HEK293 (cell line): ENCODE measurements around the gene PHLDB2.
A peak's percentile ranks its signal among the peaks of the same experiment; 100 is the strongest.

ENCODE experiments used
- CTCF ChIA-PET: fragments of 350-600 bp; formaldehyde crosslinking; extraction: SDS; loops from one replicate; lab custom pipeline; 2021; ENCODE audit warnings: antibody characterized with exemption; lab: Yijun Ruan, JAX
- POLR2A ChIA-PET: fragments of 300-600 bp; formaldehyde crosslinking; extraction: SDS; loops from one replicate; lab custom pipeline; 2020; ENCODE audit warnings: antibody characterized with exemption, inconsistent platforms; lab: Yijun Ruan, JAX
- H3K27ac ChIP-seq: fragments of 200-500 bp; sonication (Bioruptor generic); 2 replicates; pipeline ENCODE4 v1.5.1; 2014; ENCODE audit warnings: low read depth, low read length, control low read depth, inconsistent platforms; ENCODE audit errors: extremely low read depth
- H3K36me3 ChIP-seq, 2 experiments: fragments of 200-500 bp in 1 of 2; sonication (Bioruptor generic) in 1 of 2; 1 replicate in 1 of 2; 2 replicates in 1 of 2; pipeline ENCODE4 v1.5.1; 2014 to 2017; ENCODE audit warnings: inconsistent platforms in 2 of 2, low read length in 2 of 2; ENCODE audit not compliant: control insufficient read depth in 2 of 2, insufficient read depth in 1 of 2
- H3K4me1 ChIP-seq: fragments of 200-500 bp; sonication (Bioruptor generic); 2 replicates; pipeline ENCODE4 v1.5.1; 2014; ENCODE audit warnings: mild to moderate bottlenecking, low read length, inconsistent platforms; ENCODE audit not compliant: control insufficient read depth, insufficient read depth
- H3K4me3 ChIP-seq: 2 replicates; pipeline ENCODE4 v1.5.1; 2011; ENCODE audit warnings: low read depth, mild to moderate bottlenecking, control low read depth, low read length, moderate library complexity
- H3K9me3 ChIP-seq: fragments of 200-500 bp; sonication (Bioruptor generic); 2 replicates; pipeline ENCODE4 v1.5.1; 2014; ENCODE audit warnings: low read depth, low read length, inconsistent platforms; ENCODE audit not compliant: control insufficient read depth, insufficient read depth
- ATF2 ChIP-seq: fragments of 450-650 bp; formaldehyde crosslinking; IDR thresholded peaks from 2 replicates; pipeline ENCODE4 v1.5.1; 2016; ENCODE audit warnings: missing biosample characterization, missing genetic modification characterization, low read depth
- BCL11A ChIP-seq: fragments of 450-650 bp; formaldehyde crosslinking; IDR thresholded peaks from 2 replicates; pipeline ENCODE4 v1.5.1; 2016; ENCODE audit warnings: low read depth, missing biosample characterization, missing genetic modification characterization
- FEZF1 ChIP-seq: fragments of 450-650 bp; formaldehyde crosslinking; IDR thresholded peaks from 2 replicates; pipeline ENCODE4 v1.5.1; 2016; ENCODE audit warnings: missing biosample characterization, missing genetic modification characterization
- GFI1B ChIP-seq: fragments of 450-650 bp; formaldehyde crosslinking; IDR thresholded peaks from 2 replicates; pipeline ENCODE4 v1.5.1; 2016; ENCODE audit warnings: missing biosample characterization, missing genetic modification characterization
- HOXD13 ChIP-seq: sonication (generic); formaldehyde crosslinking; IDR thresholded peaks from 2 replicates; pipeline ENCODE4 v1.8.0; 2022; ENCODE audit warnings: missing genetic modification reagents, borderline replicate concordance
- KLF10 ChIP-seq: fragments of 450-650 bp; IDR thresholded peaks from 2 replicates; pipeline ENCODE4 v1.5.1; 2018; ENCODE audit warnings: missing biosample characterization, mild to moderate bottlenecking, missing genetic modification characterization
- PRDM10 ChIP-seq: fragments of 450-650 bp; formaldehyde crosslinking; IDR thresholded peaks from 2 replicates; pipeline ENCODE4 v1.5.1; 2016; ENCODE audit warnings: missing biosample characterization, missing genetic modification characterization
- REST ChIP-seq: fragments of 450-650 bp; formaldehyde crosslinking; IDR thresholded peaks from 2 replicates; pipeline ENCODE4 v1.5.1; 2016; ENCODE audit warnings: missing biosample characterization, missing genetic modification characterization
- SP7 ChIP-seq: fragments of 450-650 bp; formaldehyde crosslinking; IDR thresholded peaks from 2 replicates; pipeline ENCODE4 v1.5.1; 2016; ENCODE audit warnings: missing biosample characterization, missing genetic modification characterization
- ZBTB21 ChIP-seq: fragments of 450-650 bp; formaldehyde crosslinking; IDR thresholded peaks from 2 replicates; pipeline ENCODE4 v1.5.1; 2017; ENCODE audit warnings: missing biosample characterization, missing genetic modification characterization
- ZFP37 ChIP-seq: fragments of 450-650 bp; formaldehyde crosslinking; IDR thresholded peaks from 2 replicates; pipeline ENCODE4 v1.5.1; 2016; ENCODE audit warnings: missing biosample characterization, missing genetic modification characterization
- ZFP69B ChIP-seq: fragments of 450-650 bp; formaldehyde crosslinking; IDR thresholded peaks from 2 replicates; pipeline ENCODE4 v1.5.1; 2016; ENCODE audit warnings: missing biosample characterization, missing genetic modification characterization
- ZNF112 ChIP-seq: fragments of 450-650 bp; formaldehyde crosslinking; IDR thresholded peaks from 2 replicates; pipeline ENCODE4 v1.5.0; 2017; ENCODE audit warnings: missing biosample characterization, missing genetic modification characterization
- ZNF239 ChIP-seq: fragments of 450-650 bp; formaldehyde crosslinking; IDR thresholded peaks from 2 replicates; pipeline ENCODE4 v1.5.1; 2016; ENCODE audit warnings: missing biosample characterization, missing genetic modification characterization
- ZNF274 ChIP-seq, 2 experiments: fragments of 200-500 bp in 1 of 2; fragments of 450-650 bp in 1 of 2; sonication (Bioruptor generic) in 1 of 2; formaldehyde crosslinking in 1 of 2; IDR thresholded peaks; 2 replicates each; pipeline versions ENCODE4 v1.5.1 to v1.6.1; 2014 to 2016; ENCODE audit warnings: borderline replicate concordance in 1 of 2, inconsistent platforms in 1 of 2, low read length in 1 of 2, missing biosample characterization in 1 of 2, missing genetic modification characterization in 1 of 2
- ZNF280D ChIP-seq: fragments of 450-650 bp; formaldehyde crosslinking; IDR thresholded peaks from 2 replicates; pipeline ENCODE4 v1.5.1; 2016; ENCODE audit warnings: missing biosample characterization, missing genetic modification characterization
- ZNF311 ChIP-seq: fragments of 450-650 bp; formaldehyde crosslinking; IDR thresholded peaks from 2 replicates; pipeline ENCODE4 v1.5.1; 2017; ENCODE audit warnings: missing biosample characterization, missing genetic modification characterization, borderline replicate concordance
- ZNF394 ChIP-seq: fragments of 450-650 bp; formaldehyde crosslinking; IDR thresholded peaks from 2 replicates; pipeline ENCODE4 v1.5.1; 2016; ENCODE audit warnings: missing biosample characterization, missing genetic modification characterization, mild to moderate bottlenecking, moderate library complexity, borderline replicate concordance
- ZNF449 ChIP-seq: fragments of 450-650 bp; formaldehyde crosslinking; IDR thresholded peaks from 2 replicates; pipeline ENCODE4 v1.5.1; 2017; ENCODE audit warnings: missing biosample characterization, mild to moderate bottlenecking, missing genetic modification characterization, moderate library complexity
- ZNF624 ChIP-seq: fragments of 450-650 bp; formaldehyde crosslinking; IDR thresholded peaks from 2 replicates; pipeline ENCODE4 v1.5.1; 2017; ENCODE audit warnings: missing biosample characterization, missing genetic modification characterization
- ZNF830 ChIP-seq: fragments of 450-650 bp; IDR thresholded peaks from 2 replicates; pipeline ENCODE4 v1.5.0; 2018; ENCODE audit warnings: missing biosample characterization, missing genetic modification characterization, low read depth, mild to moderate bottlenecking, moderate library complexity

Gene PHLDB2

GRCh38 chr3:111968319-111969054, 109.4 kb downstream of the PHLDB2 start:
- H3K9me3 ChIP-seq = no peaks in the 10 kb centered on the region
- no peak overlapping the region for H3K4me3 ChIP-seq
- H3K4me1 ChIP-seq = no peaks in the 10 kb centered on the region
- no peak overlapping the region for H3K27ac ChIP-seq
- H3K36me3 ChIP-seq = no peaks in the 10 kb centered on the region
- ChIA-PET CTCF (interaction anchor here (0.6 to 6.0 kb wide), 29 partner anchors 9 to 1127 kb away, joined by 3 to 107 read pairs (median 4); partner anchors contain the start of gene ABHD10), POLR2A (interaction anchor here (1.4 to 1.6 kb wide), 2 partner anchors 10 to 11 kb away, joined by 3 to 6 read pairs; partner anchors contain the start of gene ABHD10)
- TF ChIP-seq BCL11A (tag by site-specific recombination) (no peak), ZNF624 (tag by site-specific recombination) (no peak), REST (tag by site-specific recombination) (no peak), ZNF394 (tag by site-specific recombination) (no peak), SP7 (tag by site-specific recombination) (peak; percentile 89), ZFP69B (tag by site-specific recombination) (no peak), ZNF239 (tag by site-specific recombination) (no peak), KLF10 (0 out of 2 replicates have a peak, but pooled peaks have one; percentile 30), PRDM10 (tag by site-specific recombination) (peak; percentile 39; the same call in 1 of the 2 replicates), ATF2 (tag by site-specific recombination) (no peak), ZBTB21 (tag by site-specific recombination) (no peak), ZNF830 (tag by site-specific recombination) (no peak), ZNF311 (tag by site-specific recombination) (no peak), HOXD13 (CRISPR knock-in tag) (no peak), GFI1B (tag by site-specific recombination) (no peak), ZNF449 (tag by site-specific recombination) (no peak), FEZF1 (0 out of 2 replicates have a peak, but pooled peaks have one; percentile 41), ZNF112 (tag by site-specific recombination) (no peak), ZNF274 (IDR thresholded peaks at IDR 0.05; ENCODE audit: low read length) (no peak), ZNF274 (tag by site-specific recombination; IDR thresholded peaks at IDR 0.05; ENCODE audit: borderline replicate concordance) (no peak), ZFP37 (tag by site-specific recombination) (no peak), ZNF280D (tag by site-specific recombination) (no peak)
